ENCODE data around the gene PRDM16. TPM values are rescaled to one million over a fixed set of nuclear protein-coding genes. Genes with fewer than 3 reads are reported as not detected.

Gene PRDM16
- total RNA-seq, 4 donors from 2014 or later: 15.7 to 54.3 (median 27.6) TPM

DNA sequence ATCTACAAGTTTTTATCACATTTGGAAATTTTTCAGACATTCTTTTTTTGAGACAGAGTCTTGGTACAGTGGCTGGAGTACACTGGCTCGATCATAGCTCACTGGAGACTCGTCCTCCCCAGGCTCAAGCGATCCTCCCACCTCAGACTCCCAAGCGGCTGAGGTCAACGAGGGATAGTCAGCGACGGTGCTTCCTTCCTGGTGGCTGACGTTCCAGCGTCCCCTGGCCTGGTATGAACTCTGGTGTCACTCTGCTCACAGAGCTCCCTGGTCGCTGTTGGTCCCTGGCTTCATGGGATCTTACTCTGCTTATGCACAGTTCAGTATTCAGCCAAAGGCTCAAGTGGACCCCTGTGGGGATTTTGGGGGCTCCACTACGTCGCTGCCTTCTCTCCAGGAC lies 382.0 kb downstream of the PRDM16 start:
- Histone ChIP-seq H3K9me3 (no peaks in the 10 kb centered on the region), H3K4me1 (peaks cover 10 to 12% of the 10 kb centered on the region in 2 donors), H3K36me3 (no peaks in the 10 kb centered on the region), H3K4me3 (replicated peaks in 1 of 3) (no peak overlapping the region), H3K27me3 (no peaks in the 10 kb centered on the region), H3K27ac (no peak overlapping the region)
- 80 to 85% methylated on average over 12 of the region's 12 CpGs for WGBS, 2 donors
- TF ChIP-seq CTCF (IDR thresholded peaks at IDR 0.05) (no peak), POLR2A (IDR thresholded peaks at IDR 0.05) (no peak)
- intact Hi-C loops (cut with DNase I): loop anchor here (5.0 to 10.0 kb wide), 3 partner anchors 171 to 351 kb away; no protein-coding TSS in a partner anchor
- DNase-seq: no peak

DNA sequence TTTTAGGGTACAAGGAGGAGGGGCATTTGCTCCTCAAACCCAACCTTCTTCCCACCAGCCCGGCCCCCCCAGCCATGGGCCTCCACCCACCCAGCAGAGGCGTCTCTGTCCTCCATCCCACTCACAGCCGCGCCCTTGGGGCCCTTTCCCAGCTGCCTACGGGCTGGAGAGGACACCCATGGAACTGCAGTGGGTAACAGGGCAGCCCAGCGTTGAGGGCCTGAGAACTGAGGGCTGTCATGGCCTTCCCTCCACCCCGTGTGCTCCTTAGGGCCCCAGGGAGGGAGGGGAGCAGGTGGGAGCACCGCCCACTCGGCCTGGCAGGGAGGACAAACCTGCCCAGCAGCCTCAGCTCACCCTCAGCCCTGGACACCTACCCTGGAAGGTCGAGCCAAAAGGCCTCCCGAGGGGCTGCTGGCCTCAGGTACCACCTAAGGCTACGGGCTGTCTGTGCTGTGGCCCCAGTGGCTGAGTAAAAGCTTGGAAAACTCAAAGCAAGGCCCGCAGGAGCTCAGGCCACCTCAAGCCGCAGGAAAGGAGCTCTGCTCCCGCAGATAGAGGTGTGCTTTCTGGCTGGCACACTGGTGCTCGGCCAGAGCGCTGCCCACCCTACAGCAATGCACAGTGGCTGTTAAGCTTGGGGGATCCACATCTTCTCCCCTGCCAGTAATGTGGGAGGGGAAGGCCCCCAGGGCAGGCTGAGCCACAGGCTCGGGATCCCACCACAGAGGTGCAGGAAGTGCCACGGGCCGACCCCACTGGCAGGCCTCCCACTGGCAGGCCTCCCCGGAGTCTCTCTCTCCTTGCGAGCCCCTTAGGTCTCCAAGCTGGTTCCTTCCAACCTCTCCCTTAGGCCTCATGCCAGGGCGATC lies 383.2 kb downstream of the PRDM16 start:
- no peak for TF ChIP-seq CTCF (IDR thresholded peaks at IDR 0.05)
- TF ChIP-seq POLR2A (IDR thresholded peaks at IDR 0.05): no peak
- H3K9me3 ChIP-seq: no peaks in the 10 kb centered on the region
- H3K4me1 ChIP-seq: peaks cover 10 to 12% of the 10 kb centered on the region in 2 donors
- no peak for DNase-seq
- intact Hi-C loops (cut with DNase I): loop anchor here (2.0 to 10.0 kb wide), 4 partner anchors 29 to 350 kb away; no protein-coding TSS in a partner anchor
- H3K27me3 ChIP-seq: no peaks in the 10 kb centered on the region
- no peak overlapping the region for H3K4me3 ChIP-seq (replicated peaks in 1 of 3)
- no peaks in the 10 kb centered on the region for H3K36me3 ChIP-seq
- no peak overlapping the region for H3K27ac ChIP-seq
- 46 to 74% methylated on average over 2 to 7 of the region's 23 CpGs for WGBS, 2 donors

- intact Hi-C loops (cut with DNase I): loop anchor here (2.0 to 10.0 kb wide), 4 partner anchors 28 to 349 kb away; no protein-coding TSS in a partner anchor
- no peak for TF ChIP-seq POLR2A (IDR thresholded peaks at IDR 0.05)
- no peak for TF ChIP-seq CTCF (IDR thresholded peaks at IDR 0.05)
- H3K4me1 ChIP-seq: peaks cover 10 to 12% of the 10 kb centered on the region in 2 donors
- 45 to 52% methylated on average over 5 of the region's 5 CpGs for WGBS, 2 donors
- no peak overlapping the region for H3K27ac ChIP-seq
- H3K9me3 ChIP-seq: no peaks in the 10 kb centered on the region
- H3K36me3 ChIP-seq: no peaks in the 10 kb centered on the region
- H3K27me3 ChIP-seq: no peaks in the 10 kb centered on the region
- DNase-seq: no peak
- H3K4me3 ChIP-seq (replicated peaks in 1 of 3): no peak overlapping the region
Measured at GRCh38 chr1:3452866-3453175, 383.8 kb downstream of the PRDM16 start.

DNA sequence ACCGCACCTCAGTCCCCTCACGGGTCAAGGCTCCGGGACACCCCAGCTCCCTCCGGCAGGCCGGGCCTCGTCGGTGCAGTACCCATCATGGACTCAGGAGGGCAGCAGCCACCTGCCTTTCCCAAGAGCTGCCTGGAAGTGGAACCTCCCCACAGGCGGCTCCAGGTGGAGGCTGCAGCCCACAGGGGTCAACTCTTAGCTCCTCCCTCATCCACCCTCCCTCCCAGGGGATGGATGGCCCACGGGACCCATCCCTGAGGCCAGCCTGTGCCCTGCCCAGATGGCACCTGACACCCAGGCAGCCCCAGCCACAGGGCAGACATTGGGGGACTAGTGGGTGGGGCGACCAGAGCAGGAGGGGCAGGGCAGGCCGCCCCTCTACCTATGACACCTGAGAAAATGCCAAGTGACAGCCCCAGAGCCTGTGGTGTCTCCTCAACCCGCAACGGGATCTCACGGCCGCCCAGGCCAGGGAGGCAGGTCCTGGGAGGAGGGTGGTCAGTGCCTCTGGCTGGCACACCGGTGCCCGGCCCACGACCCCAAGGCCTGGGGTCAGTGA lies 384.3 kb downstream of the PRDM16 start:
- DNase-seq: peak; percentile 80 to 82
- Histone ChIP-seq H3K27me3 (no peaks in the 10 kb centered on the region), H3K4me3 (replicated peaks in 1 of 3) (no peak overlapping the region), H3K27ac (peak overlapping the region; percentile 23 to 81 (median 81)), H3K36me3 (no peaks in the 10 kb centered on the region), H3K9me3 (no peaks in the 10 kb centered on the region), H3K4me1 (peaks cover 10 to 12% of the 10 kb centered on the region in 2 donors)
- intact Hi-C loops (cut with DNase I): loop anchor here (2.0 to 10.0 kb wide), 4 partner anchors 28 to 349 kb away; no protein-coding TSS in a partner anchor
- TF ChIP-seq CTCF (IDR thresholded peaks at IDR 0.05) (peak; percentile 84 to 98 (median 94)), POLR2A (IDR thresholded peaks at IDR 0.05) (no peak)
- WGBS, 2 donors: 27 to 87% methylated on average over 3 to 11 of the region's 18 CpGs

All from thyroid gland (tissue), 4 donors.